Stimulated activated CD4-positive, alpha-beta T cell treated with anti-CD3 and anti-CD28 coated beads, Interleukin-4, amount 100 ng/mL, for 24 hours (primary cell): Measurements from ENCODE around the gene SPTLC2.
"Not testable (repeated sequence)": the region's sequence is repeated elsewhere in the genome, so short reads cannot be mapped to it uniquely, and the experiment has no call there.

Experiments
- DNase-seq: peaks from one replicate; pipeline ENCODE4 v3.0.0-alpha.2; 2020

Gene SPTLC2

GRCh38 chr14:77622366-77622961, 6.0 kb upstream of the SPTLC2 start:
- DNase-seq, result no peak

GRCh38 chr14:77620222-77620870, 3.9 kb upstream of the SPTLC2 start:
- DNase-seq, result no peak

GRCh38 chr14:77618381-77618970, 2.0 kb upstream of the SPTLC2 start:
- DNase-seq, result no peak

GRCh38 chr14:77616133-77616453, 344 bp downstream of the SPTLC2 start:
- no peak for DNase-seq

GRCh38 chr14:77615361-77616132, 890 bp downstream of the SPTLC2 start:
- DNase-seq, result peak; percentile 29

DNA sequence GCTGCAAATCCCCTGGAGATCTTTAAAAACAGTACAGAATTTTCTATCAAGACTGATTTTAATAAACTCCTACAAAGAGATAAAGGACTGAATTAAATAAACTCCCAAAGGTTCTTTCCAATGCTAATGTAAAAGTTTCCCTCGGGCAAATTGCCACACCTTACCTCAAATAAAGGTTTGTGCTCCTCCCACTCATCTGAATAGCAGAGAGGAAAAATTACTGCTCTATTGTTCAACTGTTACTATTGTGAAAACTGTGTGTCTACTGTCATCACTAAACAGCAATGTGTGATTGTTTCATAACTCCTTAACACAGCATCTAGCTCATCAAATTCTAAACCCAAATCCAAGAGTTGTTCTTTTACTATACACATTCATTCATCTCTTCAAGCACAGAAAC, 3.2 kb downstream of the SPTLC2 start:
- DNase-seq, result no peak

DNA sequence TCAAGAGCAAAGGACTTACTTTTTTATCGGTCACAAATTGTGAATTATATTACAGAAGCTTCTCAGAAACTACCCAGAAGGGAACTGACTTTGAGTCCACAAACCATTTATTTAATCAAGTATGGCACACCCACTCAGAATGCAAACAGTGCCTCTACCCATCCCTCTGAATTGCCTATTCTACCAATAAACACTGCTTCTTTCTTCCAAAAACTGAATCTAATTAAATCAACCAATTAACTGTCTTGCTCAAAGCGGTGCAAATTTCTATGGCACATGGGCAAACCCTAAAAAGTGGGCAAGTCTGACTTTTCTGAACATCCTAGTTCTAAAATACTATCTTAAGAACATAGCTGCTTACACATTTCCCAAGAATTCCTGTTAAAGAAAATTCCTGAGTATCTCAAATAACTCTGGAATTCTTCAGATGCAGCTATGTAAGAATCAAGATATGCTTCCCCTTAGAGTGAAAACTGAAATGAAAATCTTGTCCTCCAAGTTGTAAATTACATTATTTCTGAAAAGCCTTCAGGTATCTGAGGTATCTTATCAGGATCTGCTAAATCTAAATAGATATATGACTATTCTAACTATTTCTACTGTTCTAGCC, 4.3 kb downstream of the SPTLC2 start:
- no peak for DNase-seq

- DNase-seq, result no peak
Measured at GRCh38 chr14:77610553-77610952, 5.9 kb downstream of the SPTLC2 start.

GRCh38 chr14:77609922-77610321, 6.5 kb downstream of the SPTLC2 start:
- DNase-seq, result no peak

DNA sequence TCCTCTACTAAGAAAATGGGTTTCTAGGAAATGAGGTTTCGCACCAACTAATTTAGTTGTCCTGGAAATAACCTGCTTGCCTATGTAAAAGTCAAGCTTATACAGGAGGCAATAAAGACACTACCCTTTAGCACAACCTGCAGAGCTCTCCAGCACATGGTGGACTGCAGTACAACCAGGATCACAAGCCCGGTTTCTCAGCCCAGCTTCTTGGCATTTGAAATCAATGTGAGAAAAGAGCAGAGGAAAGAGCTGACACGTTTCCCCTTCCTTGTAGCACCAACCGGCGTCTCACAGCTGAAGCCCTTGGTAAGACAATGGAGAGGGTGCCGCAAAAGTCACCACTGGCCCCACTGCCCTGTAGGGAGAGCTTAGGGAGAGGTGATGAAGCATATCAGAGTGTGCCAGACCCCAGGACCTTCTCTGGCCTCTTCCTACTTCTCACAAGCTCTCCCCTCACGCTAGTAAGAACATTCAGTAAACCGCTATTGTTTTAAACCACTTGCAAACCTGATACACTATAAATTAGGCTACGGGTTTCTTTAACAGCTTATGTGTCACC, 8.6 kb downstream of the SPTLC2 start:
- DNase-seq, result no peak

DNA sequence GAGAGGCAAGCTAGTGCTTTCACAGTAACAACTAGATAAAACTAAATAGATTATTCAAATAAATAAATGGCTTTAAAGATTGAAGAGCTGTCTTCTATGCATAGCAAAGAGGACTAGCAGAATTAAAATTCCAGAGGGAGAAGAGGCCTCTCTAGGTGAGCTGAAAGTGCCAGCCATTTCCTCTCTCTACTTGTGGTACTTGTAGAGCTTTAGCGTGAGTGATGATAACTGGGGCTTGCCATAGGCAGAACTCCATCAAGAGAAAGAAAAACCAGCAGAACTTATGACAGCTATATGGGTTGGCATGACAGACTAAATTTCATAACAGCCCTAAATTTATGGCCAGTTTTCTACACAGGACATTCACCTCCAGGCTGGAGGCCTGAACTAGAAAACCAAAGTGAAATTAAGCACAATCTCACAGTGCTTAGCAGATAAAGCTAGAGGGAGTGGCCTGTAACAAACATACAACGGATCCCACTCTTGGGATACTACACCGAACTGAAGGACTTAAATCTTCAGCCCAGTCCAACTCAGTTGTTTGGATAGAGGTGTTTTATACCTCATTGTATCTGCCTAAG, 11.0 kb downstream of the SPTLC2 start:
- DNase-seq, result no peak

GRCh38 chr14:77603654-77604255, 12.7 kb downstream of the SPTLC2 start:
- DNase-seq, result no peak

DNA sequence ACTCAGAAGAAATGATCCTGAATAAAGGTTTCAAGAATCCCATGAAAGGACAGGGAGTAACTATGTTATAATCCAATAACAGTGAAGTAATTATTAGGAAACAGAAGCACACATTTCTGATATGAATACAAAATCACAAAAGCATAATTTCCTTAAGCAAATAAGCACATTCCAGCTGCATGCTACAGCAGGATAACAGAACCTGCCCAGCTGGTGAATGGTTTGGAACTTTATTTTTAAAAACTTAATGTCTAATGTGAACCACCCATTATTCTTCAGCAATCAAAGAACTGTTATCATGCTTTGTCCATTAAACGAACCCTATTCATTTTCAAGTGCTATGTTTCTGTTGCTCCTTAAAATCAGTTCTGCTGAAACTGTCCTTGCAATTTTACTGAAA, 13.4 kb downstream of the SPTLC2 start:
- DNase-seq, result no peak

- no peak for DNase-seq
Measured at GRCh38 chr14:77601846-77602619, 14.4 kb downstream of the SPTLC2 start.

DNA sequence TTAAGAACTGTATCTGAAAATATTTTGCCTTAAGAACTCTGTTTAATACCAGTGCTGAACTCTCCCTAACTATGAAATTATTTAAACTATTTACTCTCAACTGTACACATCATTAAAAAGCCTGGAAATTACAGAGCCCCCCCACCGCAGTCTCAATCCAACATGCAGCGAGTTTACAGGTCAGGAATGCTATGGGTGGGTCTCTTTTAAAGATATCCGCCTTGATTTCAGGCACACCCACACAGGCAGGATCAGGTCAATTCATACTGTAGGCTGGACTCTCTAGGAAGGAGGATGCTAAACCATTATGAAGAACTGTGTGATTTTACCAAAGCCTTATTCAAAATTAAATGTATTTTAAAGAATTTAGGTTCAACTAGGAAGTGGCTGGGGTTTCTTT, 16.5 kb downstream of the SPTLC2 start:
- no peak for DNase-seq

GRCh38 chr14:77598366-77599070, 17.9 kb downstream of the SPTLC2 start:
- DNase-seq, result no peak

DNA sequence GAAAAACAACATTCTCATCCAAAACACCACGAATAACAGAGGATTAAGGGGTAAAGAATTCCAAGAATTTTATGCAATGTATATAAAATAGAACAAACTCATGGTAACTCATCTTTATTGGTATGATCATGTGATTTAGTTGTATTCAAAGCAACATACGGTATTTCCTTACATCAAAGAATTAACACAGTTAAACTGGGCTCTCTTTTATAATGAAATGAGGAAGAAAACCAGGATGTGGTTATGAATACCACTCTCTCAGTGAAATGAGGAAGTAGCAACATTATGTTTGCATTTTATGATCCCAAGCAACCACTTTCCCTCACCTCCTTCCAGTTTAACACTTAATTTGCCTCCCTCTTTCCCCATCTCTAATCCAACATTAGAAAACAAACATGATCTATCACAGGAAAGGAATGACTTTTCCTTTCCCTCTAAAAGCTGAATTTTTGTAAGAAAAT, 22.9 kb downstream of the SPTLC2 start:
- DNase-seq, result no peak

- DNase-seq, result no peak
Measured at GRCh38 chr14:77590845-77591485, 25.5 kb downstream of the SPTLC2 start.

DNA sequence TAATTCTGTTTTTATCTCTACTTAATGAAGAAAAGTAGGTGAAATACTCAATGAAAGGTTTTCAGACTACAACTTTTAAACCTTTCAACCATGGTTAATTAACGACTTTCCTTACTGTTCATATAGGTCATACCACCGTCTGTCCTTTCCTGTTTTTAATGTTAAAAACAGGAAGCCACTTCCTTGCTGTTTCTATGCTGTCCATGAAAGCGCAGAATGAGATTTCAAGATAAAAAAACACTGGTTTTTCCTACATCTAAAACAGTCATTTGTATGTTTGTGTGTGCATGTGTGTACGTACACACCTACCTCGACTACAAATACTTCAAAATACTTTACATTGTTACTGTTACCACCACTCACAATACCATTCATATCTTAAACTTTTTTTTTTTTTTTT, 27.3 kb downstream of the SPTLC2 start:
- no peak for DNase-seq

- not testable (repeated sequence) for DNase-seq
Measured at GRCh38 chr14:77588411-77589025, 27.9 kb downstream of the SPTLC2 start.
